OCI-LY1 (cell line): ENCODE results near the gene EDEM3.

ENCODE experiments used
- H2AFZ ChIP-seq: fragments of 200-600 bp; sonication (generic), shearing (Covaris generic); 2 replicates; pipeline ENCODE4 v1.6.0; 2014; ENCODE audit warnings: antibody characterized with exemption, mild to moderate bottlenecking, low read length
- H3F3A ChIP-seq: fragments of 200-600 bp; sonication (generic), shearing (Covaris generic); 2 replicates; pipeline ENCODE4 v1.6.0; 2014; ENCODE audit warnings: mild to moderate bottlenecking, antibody characterized with exemption, low read length, moderate library complexity; ENCODE audit not compliant: insufficient read depth
- H3K27ac ChIP-seq: fragments of 200-600 bp; sonication (generic); 2 replicates; pipeline ENCODE4 v1.5.1; 2014; ENCODE audit warnings: low read length, mixed run types, mild to moderate bottlenecking, low read depth; ENCODE audit not compliant: poor library complexity, severe bottlenecking
- H3K27me3 ChIP-seq: fragments of 200-600 bp; sonication (generic); 2 replicates; pipeline ENCODE4 v1.6.0; 2014; ENCODE audit warnings: antibody characterized with exemption, mild to moderate bottlenecking, low read length, moderate library complexity; ENCODE audit not compliant: insufficient read depth
- H3K36me3 ChIP-seq: fragments of 200-600 bp; sonication (generic); 2 replicates; pipeline ENCODE4 v1.6.1; 2014; ENCODE audit warnings: mild to moderate bottlenecking, antibody characterized with exemption, low read length, moderate library complexity, mixed read lengths; ENCODE audit not compliant: insufficient read depth
- H3K4me1 ChIP-seq: fragments of 200-600 bp; sonication (generic); 2 replicates; pipeline ENCODE4 v1.5.1; 2014; ENCODE audit warnings: mild to moderate bottlenecking, low read length, moderate library complexity; ENCODE audit not compliant: insufficient read depth, severe bottlenecking
- H3K4me2 ChIP-seq: fragments of 200-600 bp; sonication (generic), shearing (Covaris generic); 2 replicates; pipeline ENCODE4 v1.6.1; 2014; ENCODE audit warnings: low read length
- H3K4me3 ChIP-seq: fragments of 200-600 bp; sonication (generic); 2 replicates; pipeline ENCODE4 v1.5.1; 2014; ENCODE audit warnings: low read length, low read depth, mild to moderate bottlenecking, mixed read lengths; ENCODE audit not compliant: poor library complexity, severe bottlenecking
- H3K79me2 ChIP-seq: fragments of 200-600 bp; shearing (Covaris generic); 2 replicates; pipeline ENCODE4 v1.6.1; 2016; ENCODE audit warnings: mixed run types, low read length, mixed read lengths; ENCODE audit not compliant: insufficient read depth
- H3K9ac ChIP-seq: fragments of 200-600 bp; sonication (generic), shearing (Covaris generic); 2 replicates; pipeline ENCODE4 v1.6.1; 2014; ENCODE audit warnings: mild to moderate bottlenecking, low read length, mixed read lengths
- H3K9me2 ChIP-seq: fragments of 200-600 bp; sonication (generic), shearing (Covaris generic); 2 replicates; pipeline ENCODE4 v1.6.1; 2014; ENCODE audit warnings: low read depth, mild to moderate bottlenecking, low read length, mixed read lengths
- H3K9me3 ChIP-seq: fragments of 200-600 bp; shearing (Covaris generic); 2 replicates; pipeline ENCODE4 v1.6.1; 2014; ENCODE audit warnings: low read length, mixed read lengths
- H4K20me1 ChIP-seq: fragments of 200-600 bp; sonication (generic), shearing (Covaris generic); 2 replicates; pipeline ENCODE4 v1.6.0; 2016; ENCODE audit warnings: mild to moderate bottlenecking, low read length; ENCODE audit not compliant: insufficient read depth
- EZH2 ChIP-seq: fragments of 200-600 bp; sonication (generic), shearing (Covaris generic); IDR thresholded peaks from 2 replicates; pipeline ENCODE4 v1.8.0; 2017; ENCODE audit warnings: borderline replicate concordance, mixed run types, mild to moderate bottlenecking, antibody characterized with exemption, low read length, moderate library complexity, mixed read lengths
- TF ChIP-seq, protein P1 (sequence below): fragments of 200-600 bp; sonication (generic), shearing (Covaris generic); IDR thresholded peaks from 2 replicates; pipeline ENCODE4 v1.5.1; 2017; ENCODE audit warnings: mild to moderate bottlenecking, antibody characterized with exemption, low read length, moderate library complexity, mixed read lengths

Gene EDEM3

DNA sequence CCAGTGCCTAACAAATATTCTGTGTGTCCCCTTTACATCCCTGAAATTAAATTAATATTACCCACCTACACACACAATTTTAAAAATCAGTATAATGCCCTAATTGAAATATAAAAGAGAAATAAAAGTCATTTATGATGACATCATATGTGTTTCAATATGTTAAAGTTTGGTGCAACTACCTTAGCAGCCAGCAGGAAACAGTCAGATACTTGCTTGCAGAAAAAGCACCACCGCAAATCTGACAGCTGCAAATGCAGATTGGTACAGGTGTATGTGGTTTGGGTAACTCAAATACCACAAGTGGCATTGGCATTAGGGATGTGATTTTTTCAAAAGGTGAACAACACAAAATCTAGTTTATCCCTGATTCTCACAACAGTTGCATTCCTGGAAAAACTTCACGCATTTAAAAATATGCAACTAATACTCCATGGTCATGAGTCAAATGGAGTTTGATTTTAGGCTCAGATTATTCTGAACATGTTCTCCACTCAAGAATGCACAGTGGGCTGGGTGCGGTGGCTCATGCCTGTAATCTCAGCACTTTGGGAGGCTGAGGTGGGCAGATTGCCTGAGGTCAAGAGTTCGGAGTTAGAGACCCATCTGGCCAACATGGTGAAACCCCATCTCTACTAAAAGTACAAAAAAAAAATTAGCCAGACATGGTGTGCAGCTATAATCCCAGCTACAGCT is 106.3 kb downstream of the EDEM3 start:
- no peaks in the 10 kb centered on the region for H4K20me1 ChIP-seq
- H2AFZ ChIP-seq = no peak overlapping the region
- no peaks in the 10 kb centered on the region for H3K9me2 ChIP-seq
- TF ChIP-seq EZH2 = no peak
- TF ChIP-seq, protein P1, sequence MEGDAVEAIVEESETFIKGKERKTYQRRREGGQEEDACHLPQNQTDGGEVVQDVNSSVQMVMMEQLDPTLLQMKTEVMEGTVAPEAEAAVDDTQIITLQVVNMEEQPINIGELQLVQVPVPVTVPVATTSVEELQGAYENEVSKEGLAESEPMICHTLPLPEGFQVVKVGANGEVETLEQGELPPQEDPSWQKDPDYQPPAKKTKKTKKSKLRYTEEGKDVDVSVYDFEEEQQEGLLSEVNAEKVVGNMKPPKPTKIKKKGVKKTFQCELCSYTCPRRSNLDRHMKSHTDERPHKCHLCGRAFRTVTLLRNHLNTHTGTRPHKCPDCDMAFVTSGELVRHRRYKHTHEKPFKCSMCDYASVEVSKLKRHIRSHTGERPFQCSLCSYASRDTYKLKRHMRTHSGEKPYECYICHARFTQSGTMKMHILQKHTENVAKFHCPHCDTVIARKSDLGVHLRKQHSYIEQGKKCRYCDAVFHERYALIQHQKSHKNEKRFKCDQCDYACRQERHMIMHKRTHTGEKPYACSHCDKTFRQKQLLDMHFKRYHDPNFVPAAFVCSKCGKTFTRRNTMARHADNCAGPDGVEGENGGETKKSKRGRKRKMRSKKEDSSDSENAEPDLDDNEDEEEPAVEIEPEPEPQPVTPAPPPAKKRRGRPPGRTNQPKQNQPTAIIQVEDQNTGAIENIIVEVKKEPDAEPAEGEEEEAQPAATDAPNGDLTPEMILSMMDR = no peak
- H3K4me1 ChIP-seq = no peaks in the 10 kb centered on the region
- no peak overlapping the region for H3K9ac ChIP-seq
- no peak overlapping the region for H3K4me3 ChIP-seq
- no peaks in the 10 kb centered on the region for H3F3A ChIP-seq
- no peak overlapping the region for H3K4me2 ChIP-seq
- H3K27me3 ChIP-seq = peaks cover 4% of the 10 kb centered on the region; the same call in 1 of the 2 replicates
- H3K79me2 ChIP-seq = no peaks in the 10 kb centered on the region
- H3K27ac ChIP-seq = no peak overlapping the region
- H3K9me3 ChIP-seq = no peaks in the 10 kb centered on the region
- no peaks in the 10 kb centered on the region for H3K36me3 ChIP-seq

DNA sequence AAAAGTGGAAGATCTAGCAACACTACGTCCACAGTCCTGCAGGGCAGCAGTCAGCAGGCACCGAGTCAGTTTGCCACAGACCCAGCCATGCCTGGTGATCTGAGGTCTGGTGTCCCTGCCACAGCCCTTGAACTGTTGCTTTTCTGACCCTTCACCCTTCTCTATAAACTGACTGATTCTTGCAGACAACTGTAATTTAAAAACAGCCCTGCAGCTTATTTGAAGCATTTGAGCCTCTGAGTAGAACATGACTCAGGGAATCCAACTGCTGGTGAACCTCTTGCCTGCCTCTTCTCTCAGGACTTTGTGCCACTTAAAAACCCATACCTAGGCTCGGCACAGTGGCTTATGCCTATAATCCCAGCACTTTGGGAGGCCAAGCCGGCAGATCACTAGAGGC is 107.2 kb downstream of the EDEM3 start:
- no peak overlapping the region for H3K4me3 ChIP-seq
- H3K4me2 ChIP-seq = no peak overlapping the region
- H3K27ac ChIP-seq = no peak overlapping the region
- TF ChIP-seq, protein P1 = no peak
- TF ChIP-seq EZH2 = no peak
- no peaks in the 10 kb centered on the region for H3K79me2 ChIP-seq
- H3K27me3 ChIP-seq = peaks cover 4% of the 10 kb centered on the region; the same call in 1 of the 2 replicates
- no peaks in the 10 kb centered on the region for H4K20me1 ChIP-seq
- no peaks in the 10 kb centered on the region for H3K9me3 ChIP-seq
- H3K36me3 ChIP-seq = no peaks in the 10 kb centered on the region
- H2AFZ ChIP-seq = no peak overlapping the region
- no peaks in the 10 kb centered on the region for H3F3A ChIP-seq
- H3K4me1 ChIP-seq = no peaks in the 10 kb centered on the region
- no peaks in the 10 kb centered on the region for H3K9me2 ChIP-seq
- no peak overlapping the region for H3K9ac ChIP-seq

DNA sequence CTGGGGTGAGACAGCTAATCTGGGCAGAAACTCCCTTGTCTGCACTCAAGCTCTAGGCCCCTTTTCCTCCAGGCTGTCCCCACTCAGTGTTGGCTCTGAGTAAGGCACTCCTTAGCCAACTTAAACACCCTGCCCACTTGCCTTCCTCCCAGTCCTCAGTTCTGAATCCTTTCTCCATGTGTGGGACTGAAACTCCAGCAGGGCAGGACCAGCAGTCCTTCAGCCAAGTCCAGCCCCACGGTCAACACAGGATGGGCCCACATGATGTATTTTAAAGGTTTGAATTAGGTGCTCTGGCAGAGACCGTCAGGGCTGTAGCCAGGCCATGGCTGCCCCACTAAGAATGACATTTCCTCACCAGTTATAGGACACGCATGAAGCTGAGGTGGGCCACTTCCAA is 107.8 kb downstream of the EDEM3 start:
- Histone ChIP-seq H3K4me3 (no peak overlapping the region), H3K79me2 (no peaks in the 10 kb centered on the region), H3K27ac (no peak overlapping the region), H3K9me3 (no peaks in the 10 kb centered on the region), H3K27me3 (peaks cover 4% of the 10 kb centered on the region; the same call in 1 of the 2 replicates), H3K36me3 (no peaks in the 10 kb centered on the region), H3K9ac (no peak overlapping the region), H3K4me1 (no peaks in the 10 kb centered on the region), H4K20me1 (no peaks in the 10 kb centered on the region), H3K9me2 (no peaks in the 10 kb centered on the region), H3K4me2 (no peak overlapping the region), H3F3A (no peaks in the 10 kb centered on the region), H2AFZ (no peak overlapping the region)
- TF ChIP-seq, protein P1 = no peak
- TF ChIP-seq EZH2 = no peak
